Nephron progenitor cell (in vitro differentiated cells): ENCODE data around the gene C12orf75.

ENCODE experiments used
- DNase-seq: peaks from one replicate; pipeline ENCODE4 v3.0.0; 2021
- H3K27ac Mint-ChIP-seq: 2 replicates; pipeline ENCODE4 v1.8.0; 2021; ENCODE audit warnings: mild to moderate bottlenecking, moderate library complexity, mixed read lengths
- H3K27me3 Mint-ChIP-seq: 2 replicates; pipeline ENCODE4 v1.8.0; 2021; ENCODE audit warnings: mild to moderate bottlenecking, low read depth, mixed read lengths; ENCODE audit not compliant: poor library complexity
- H3K36me3 Mint-ChIP-seq: 2 replicates; pipeline ENCODE4 v1.8.0; 2021; ENCODE audit warnings: low read depth, mixed read lengths
- H3K4me1 Mint-ChIP-seq: 2 replicates; pipeline ENCODE4 v1.8.0; 2021; ENCODE audit warnings: mixed read lengths
- H3K4me3 Mint-ChIP-seq: 2 replicates; pipeline ENCODE4 v1.8.0; 2021; ENCODE audit warnings: mild to moderate bottlenecking, moderate library complexity, mixed read lengths
- H3K9me3 Mint-ChIP-seq: 2 replicates; pipeline ENCODE4 v1.8.0; 2021; ENCODE audit warnings: mild to moderate bottlenecking, moderate library complexity, mixed read lengths
- TF ChIP-seq, protein P1 (sequence below): fragments of 200-600 bp; sonication (generic); IDR thresholded peaks from 2 replicates; pipeline ENCODE4 v1.5.0; 2021; ENCODE audit warnings: antibody characterized with exemption

C12orf75 gene

DNA sequence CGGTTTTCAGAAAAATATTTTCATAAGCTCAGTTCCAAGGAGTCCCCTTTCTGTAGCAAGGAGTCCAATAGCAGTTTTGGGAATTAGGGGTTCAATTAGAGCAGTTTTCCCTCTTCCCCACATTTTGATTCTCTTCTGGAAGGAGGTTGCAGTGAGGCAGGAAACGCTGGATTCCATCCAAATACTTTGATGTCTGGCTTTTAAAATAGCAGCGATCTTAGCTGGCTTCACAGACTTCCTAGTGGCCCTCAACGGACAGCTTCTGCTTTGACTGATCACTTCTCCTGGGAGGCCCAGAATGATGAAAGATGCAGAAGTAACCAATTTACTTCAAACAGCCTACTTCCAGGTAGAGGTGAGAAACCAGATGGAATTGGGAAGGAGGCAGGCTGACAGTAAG lies 63.1 kb downstream of the C12orf75 start:
- peaks cover 10% of the 10 kb centered on the region for H3K27me3 Mint-ChIP-seq
- no peaks in the 10 kb centered on the region for H3K36me3 Mint-ChIP-seq
- H3K4me3 Mint-ChIP-seq, result no peak overlapping the region
- H3K4me1 Mint-ChIP-seq, result no peaks in the 10 kb centered on the region
- no peak for DNase-seq
- peaks cover 6% of the 10 kb centered on the region for H3K9me3 Mint-ChIP-seq
- TF ChIP-seq, protein P1, sequence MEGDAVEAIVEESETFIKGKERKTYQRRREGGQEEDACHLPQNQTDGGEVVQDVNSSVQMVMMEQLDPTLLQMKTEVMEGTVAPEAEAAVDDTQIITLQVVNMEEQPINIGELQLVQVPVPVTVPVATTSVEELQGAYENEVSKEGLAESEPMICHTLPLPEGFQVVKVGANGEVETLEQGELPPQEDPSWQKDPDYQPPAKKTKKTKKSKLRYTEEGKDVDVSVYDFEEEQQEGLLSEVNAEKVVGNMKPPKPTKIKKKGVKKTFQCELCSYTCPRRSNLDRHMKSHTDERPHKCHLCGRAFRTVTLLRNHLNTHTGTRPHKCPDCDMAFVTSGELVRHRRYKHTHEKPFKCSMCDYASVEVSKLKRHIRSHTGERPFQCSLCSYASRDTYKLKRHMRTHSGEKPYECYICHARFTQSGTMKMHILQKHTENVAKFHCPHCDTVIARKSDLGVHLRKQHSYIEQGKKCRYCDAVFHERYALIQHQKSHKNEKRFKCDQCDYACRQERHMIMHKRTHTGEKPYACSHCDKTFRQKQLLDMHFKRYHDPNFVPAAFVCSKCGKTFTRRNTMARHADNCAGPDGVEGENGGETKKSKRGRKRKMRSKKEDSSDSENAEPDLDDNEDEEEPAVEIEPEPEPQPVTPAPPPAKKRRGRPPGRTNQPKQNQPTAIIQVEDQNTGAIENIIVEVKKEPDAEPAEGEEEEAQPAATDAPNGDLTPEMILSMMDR, result no peak
- no peak overlapping the region for H3K27ac Mint-ChIP-seq

DNA sequence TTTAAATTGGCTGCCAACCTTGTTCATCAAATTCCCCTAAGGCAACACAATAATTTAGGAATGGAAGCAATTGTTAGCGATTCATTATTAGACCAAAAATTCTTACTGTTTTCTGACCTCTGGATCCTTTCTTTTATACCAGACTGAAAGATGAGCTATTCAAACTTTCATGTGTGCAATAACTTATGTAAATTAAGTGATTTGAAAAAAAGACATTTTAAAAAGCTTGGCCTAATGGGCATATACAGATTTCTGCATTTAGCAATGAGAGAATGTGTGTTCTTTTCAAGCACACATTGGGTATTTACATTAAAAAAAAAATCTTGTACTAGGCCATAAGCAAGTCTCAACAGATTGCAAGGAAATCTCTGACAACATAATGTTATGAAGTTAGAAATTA lies 65.5 kb downstream of the C12orf75 start:
- no peaks in the 10 kb centered on the region for H3K4me1 Mint-ChIP-seq
- H3K9me3 Mint-ChIP-seq, result peaks cover 11% of the 10 kb centered on the region

DNA sequence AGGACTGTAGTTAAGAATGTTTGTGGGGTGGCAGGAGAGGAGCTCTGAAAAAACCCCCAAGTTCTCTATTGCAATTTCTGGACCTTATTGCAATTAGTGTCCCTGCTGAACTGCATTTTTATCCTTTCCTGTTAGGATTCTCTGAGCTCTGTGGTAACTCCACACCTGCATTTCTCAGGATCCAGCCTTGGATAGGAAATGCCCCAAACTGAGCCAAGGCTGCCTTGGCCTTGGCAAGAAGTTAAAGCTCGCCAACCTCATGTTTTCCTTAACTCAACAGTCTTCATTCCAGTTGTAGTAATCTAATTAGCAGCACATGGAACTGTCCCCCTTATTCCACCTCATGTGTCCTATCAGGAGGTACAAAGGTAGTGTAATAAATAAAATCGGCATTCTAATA lies 66.5 kb downstream of the C12orf75 start:
- Mint-ChIP-seq H3K27ac (no peak overlapping the region), H3K36me3 (peaks cover 4% of the 10 kb centered on the region)
- no peak for DNase-seq

More for the DNA sequence above, 65.5 kb downstream of the C12orf75 start:
- TF ChIP-seq, protein P1, result no peak
- peaks cover 4% of the 10 kb centered on the region for H3K36me3 Mint-ChIP-seq
- no peak overlapping the region for H3K27ac Mint-ChIP-seq
- H3K4me3 Mint-ChIP-seq, result no peak overlapping the region
- peaks cover 11% of the 10 kb centered on the region for H3K27me3 Mint-ChIP-seq
- DNase-seq, result no peak

DNA sequence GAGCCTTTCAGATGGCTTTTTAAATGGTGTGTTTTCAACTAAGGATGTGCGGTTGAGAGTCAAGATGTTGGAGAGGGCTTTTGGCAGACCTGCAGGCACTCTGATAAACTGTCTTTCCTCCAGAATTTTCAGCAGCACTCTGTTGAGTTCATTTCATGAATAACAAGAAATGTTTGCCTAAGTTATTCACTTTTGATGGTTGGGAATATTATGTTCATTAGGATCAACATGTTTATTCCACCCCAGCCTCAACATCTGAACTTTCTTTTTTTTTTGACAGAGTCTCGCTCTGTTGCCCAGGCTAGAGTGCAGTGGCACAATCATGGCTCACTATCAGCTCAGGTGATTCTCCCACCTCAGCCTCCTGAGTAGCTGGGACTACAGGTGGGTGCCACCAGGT lies 68.4 kb downstream of the C12orf75 start:
- H3K4me1 Mint-ChIP-seq, result peaks cover 11% of the 10 kb centered on the region
- H3K36me3 Mint-ChIP-seq, result peaks cover 9% of the 10 kb centered on the region
- TF ChIP-seq, protein P1, result no peak
- peaks cover 11% of the 10 kb centered on the region for H3K9me3 Mint-ChIP-seq
- H3K27me3 Mint-ChIP-seq, result peaks cover 7% of the 10 kb centered on the region
- no peak overlapping the region for H3K4me3 Mint-ChIP-seq
- H3K27ac Mint-ChIP-seq, result no peak overlapping the region
- no peak for DNase-seq

More for the DNA sequence above, 66.5 kb downstream of the C12orf75 start:
- H3K4me1 Mint-ChIP-seq, result peaks cover 9% of the 10 kb centered on the region
- peaks cover 11% of the 10 kb centered on the region for H3K9me3 Mint-ChIP-seq
- TF ChIP-seq, protein P1, result no peak
- H3K4me3 Mint-ChIP-seq, result no peak overlapping the region
- H3K27me3 Mint-ChIP-seq, result peaks cover 7% of the 10 kb centered on the region

DNA sequence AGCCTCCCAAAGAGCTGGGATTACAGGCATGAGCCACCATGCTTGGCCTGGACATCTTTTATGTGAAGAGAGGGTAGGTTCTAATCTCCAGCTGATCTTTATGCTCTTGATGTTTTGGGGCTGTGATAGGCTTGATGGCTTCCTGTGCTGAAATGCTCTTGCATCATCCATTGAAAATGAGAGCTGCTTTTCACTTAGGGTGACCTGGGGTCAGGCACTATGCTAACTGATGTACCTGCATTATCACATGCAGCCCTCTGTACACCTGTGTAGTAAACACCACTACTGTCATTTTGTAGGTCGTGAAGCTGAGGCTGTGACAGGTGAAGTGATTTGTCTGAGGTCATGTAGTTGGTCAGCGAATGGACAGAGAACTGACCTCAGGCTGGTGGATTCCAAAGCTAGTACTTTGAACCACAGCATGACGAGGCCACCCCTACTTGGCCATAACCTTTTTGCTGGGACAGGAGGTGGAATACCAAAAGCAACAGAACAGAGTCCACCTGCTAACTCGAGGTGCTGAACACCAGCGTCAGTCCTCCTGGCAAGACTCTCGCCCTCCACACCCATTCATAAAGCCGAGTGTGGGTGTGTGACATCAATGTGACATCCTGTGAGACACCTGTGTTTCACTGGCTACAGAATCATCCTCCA lies 69.1 kb downstream of the C12orf75 start:
- H3K4me3 Mint-ChIP-seq, result no peak overlapping the region
- peaks cover 17% of the 10 kb centered on the region for H3K9me3 Mint-ChIP-seq
- peaks cover 8% of the 10 kb centered on the region for H3K27me3 Mint-ChIP-seq

More for the DNA sequence above, 69.1 kb downstream of the C12orf75 start:
- no peak for DNase-seq
- TF ChIP-seq, protein P1, result no peak
- H3K4me1 Mint-ChIP-seq, result peaks cover 11% of the 10 kb centered on the region
- H3K36me3 Mint-ChIP-seq, result peaks cover 16% of the 10 kb centered on the region
- no peak overlapping the region for H3K27ac Mint-ChIP-seq
